Raji (cell line): ENCODE data around the gene GSK3A.

Source experiments
- POLR2A ChIP-seq: IDR thresholded peaks from 2 replicates; pipeline ENCODE4 v1.6.1; 2011; ENCODE audit warnings: low read depth, low read length, control low read depth; ENCODE audit not compliant: insufficient read depth

The GSK3A gene

DNA sequence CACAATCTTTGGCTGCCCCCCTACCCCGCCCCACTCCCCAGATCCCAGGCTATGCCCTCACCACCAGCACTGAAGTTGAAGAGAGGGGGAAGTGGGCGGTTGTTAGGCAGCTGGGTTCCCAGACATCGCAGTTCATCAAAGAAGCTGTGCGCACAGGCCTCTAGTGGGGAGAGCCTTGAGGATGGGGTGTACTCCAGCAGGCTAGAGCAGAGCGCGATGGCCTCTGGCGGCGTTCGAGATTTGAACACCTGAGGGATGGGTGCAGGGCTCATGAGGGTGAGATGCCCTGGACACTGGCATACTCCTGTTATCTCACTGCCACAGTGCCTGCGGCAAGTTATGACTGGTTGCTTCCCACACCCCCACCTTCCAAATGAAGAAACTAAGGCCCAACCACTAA lies 10.0 kb downstream of the GSK3A start:
- TF ChIP-seq POLR2A: no peak

DNA sequence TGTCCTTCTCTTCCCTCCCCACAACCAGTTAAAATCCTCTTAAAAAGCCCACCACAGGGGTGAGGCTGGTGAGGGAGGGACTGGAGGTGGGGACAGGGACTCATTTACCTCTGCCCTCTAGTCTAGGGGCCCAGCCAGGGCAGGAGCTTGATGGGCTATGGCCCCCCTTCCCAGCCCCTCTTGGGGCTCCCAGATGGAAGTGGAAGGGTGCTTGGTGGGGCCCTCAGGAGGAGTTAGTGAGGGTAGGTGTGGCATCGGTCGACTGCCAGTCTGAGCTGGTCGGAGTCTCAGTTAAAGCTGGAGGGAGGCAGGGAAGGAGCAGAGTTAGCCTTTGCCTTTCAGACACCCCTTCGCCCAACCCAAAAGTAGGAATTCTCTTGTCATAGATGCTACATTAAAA lies 11.8 kb downstream of the GSK3A start:
- no peak for TF ChIP-seq POLR2A

DNA sequence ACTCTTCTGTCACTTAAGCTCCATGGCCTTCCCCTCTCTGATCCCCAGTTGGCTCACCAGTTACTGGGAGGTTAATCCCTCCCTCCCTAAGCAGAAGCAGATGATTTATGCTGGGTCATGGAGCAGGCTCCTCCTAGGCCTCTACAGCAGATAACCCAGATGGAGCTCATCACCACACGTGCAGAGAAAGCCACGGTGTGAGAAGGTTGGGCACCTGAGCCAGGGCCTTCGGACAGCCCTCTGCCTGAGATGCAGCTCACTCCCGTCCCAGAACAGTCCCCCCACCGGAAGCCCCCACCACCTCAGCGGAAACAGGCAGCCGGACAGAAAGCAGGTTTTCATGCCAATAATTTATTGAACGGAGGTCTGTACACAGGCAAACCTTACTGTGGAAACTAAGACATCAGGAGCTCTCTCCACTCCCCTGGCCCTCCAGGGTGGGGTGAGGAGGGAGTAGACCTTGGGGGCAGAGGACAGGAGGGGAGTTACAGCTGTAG lies 12.5 kb downstream of the GSK3A start:
- TF ChIP-seq POLR2A: no peak

DNA sequence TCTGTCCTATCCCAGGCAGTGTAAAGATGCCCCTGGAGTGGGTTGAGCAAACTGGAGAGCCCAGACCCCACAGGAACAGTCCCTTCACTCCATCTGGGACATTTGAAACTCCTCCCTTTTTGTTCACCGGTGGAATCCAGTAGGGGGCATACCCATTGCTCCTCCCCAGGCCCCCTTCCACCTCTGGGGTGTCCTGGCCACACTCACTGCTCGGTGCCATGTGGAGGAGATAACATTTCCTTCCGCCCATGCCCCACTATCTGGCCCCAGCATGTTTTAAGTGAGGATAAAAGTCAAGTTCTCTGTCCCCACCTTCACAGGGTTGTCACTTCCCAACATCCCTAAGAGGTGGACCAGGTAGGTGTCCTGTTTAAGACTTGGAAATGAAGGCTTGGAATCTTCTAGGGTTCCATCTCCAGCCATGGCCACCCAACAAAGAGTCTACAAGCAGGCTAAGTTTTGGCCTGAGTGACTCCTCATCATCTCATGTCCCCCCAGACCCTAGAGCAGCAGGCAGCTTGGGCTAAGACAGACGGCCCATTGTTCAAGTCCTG lies 13.0 kb downstream of the GSK3A start:
- TF ChIP-seq POLR2A: no peak

DNA sequence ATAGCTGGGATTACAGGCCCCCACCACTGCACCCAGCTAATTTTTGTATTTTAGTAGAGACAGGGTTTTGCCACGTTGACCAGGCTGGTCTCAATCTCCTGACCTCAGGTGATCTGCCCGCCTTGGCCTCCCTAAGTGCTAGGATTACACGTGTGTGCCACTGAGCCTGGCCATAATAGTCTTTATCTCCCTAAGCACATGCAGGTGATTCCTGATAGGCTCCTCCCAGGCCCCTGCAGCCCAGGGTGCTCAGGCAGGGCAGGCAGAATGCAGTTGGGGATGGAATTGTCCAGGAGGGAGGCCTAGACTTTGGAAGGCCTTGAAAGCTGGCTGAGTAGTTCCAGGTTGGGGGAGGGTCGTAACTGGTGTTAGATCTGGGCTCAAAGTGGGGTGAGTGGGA lies 13.8 kb downstream of the GSK3A start:
- TF ChIP-seq POLR2A: no peak

DNA sequence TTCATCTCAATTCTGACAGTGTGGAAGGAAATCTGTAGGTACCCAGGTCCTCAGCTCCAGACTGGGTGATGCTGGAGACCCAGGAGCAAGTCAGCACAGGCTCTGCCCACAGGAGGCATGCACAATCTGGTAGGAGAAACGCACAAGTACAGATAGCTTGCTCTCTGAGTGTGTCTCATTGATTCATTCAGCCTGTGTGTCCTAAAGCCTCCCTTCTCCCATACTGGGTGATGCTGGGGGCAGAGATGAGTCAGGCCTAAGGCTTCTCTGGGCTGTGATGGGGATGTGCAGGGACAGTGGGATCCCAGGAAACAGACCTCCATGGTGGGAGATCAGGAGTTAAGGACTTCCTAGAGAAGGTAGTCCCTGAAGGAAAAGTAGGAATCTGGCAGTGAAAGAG lies 15.5 kb downstream of the GSK3A start:
- TF ChIP-seq POLR2A: no peak

DNA sequence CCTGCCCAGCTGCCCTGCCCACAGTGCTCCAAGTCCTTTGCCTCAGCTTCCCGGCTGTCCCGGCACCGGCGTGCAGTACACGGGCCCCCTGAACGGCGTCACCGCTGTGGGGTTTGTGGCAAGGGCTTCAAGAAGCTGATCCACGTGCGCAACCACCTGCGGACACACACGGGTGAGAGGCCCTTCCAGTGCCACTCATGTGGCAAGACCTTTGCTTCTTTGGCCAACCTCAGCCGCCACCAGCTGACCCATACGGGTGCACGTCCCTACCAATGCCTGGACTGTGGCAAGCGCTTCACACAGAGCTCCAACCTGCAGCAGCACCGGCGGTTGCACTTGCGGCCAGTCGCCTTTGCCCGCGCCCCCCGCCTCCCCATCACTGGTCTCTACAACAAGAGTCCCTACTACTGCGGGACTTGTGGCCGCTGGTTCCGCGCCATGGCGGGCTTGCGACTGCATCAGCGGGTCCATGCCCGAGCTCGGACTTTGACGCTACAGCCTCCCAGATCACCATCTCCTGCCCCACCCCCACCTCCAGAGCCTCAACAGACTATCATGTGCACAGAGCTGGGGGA lies 16.6 kb downstream of the GSK3A start:
- TF ChIP-seq POLR2A: no peak

DNA sequence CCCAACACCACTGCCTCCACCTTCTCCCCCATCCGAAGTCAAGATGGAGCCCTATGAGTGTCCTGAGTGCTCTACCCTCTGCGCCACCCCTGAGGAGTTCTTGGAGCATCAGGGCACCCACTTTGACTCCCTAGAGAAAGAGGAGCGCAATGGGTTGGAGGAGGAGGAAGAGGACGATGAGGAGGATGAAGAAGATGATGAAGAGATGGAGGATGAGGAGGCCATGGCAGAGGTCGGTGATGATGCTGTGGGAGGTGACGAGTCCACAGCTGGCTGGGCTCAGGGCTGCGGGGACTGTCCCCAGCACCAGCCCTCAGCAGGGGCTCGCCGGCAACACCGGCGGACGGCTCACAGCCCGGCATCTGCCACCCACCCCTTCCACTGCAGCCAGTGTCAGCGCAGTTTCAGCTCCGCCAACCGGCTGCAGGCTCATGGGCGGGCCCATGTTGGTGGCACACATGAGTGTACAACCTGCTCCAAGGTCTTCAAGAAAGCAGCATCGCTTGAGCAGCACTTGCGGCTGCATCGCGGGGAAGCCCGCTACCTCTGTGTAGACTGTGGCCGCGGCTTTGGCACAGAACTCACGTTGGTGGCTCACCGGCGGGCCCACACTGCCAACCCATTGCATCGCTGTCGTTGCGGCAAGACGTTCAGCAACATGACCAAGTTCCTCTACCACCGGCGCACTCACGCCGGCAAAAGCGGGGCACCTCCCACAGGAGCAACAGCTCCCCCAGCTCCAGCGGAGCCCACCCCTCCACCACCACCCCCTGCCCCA lies 17.3 kb downstream of the GSK3A start:
- TF ChIP-seq POLR2A: no peak

DNA sequence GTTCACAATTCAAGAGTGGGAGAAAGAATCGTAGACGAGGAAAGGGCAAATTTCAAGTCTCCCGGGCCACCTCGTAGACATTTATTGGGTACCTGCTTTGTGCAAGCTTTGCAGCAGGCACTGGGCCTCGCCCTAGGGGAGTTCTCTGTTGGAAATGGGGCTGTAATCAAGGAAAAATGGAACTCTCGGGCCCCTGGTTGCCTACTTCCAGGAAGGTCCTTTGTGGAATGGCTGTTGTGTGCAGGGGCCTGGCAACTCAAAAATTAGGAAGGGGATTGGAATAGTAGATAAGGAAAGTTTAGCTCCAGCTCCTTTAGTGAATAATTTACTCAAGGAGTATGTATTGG lies 21.7 kb downstream of the GSK3A start:
- no peak for TF ChIP-seq POLR2A

DNA sequence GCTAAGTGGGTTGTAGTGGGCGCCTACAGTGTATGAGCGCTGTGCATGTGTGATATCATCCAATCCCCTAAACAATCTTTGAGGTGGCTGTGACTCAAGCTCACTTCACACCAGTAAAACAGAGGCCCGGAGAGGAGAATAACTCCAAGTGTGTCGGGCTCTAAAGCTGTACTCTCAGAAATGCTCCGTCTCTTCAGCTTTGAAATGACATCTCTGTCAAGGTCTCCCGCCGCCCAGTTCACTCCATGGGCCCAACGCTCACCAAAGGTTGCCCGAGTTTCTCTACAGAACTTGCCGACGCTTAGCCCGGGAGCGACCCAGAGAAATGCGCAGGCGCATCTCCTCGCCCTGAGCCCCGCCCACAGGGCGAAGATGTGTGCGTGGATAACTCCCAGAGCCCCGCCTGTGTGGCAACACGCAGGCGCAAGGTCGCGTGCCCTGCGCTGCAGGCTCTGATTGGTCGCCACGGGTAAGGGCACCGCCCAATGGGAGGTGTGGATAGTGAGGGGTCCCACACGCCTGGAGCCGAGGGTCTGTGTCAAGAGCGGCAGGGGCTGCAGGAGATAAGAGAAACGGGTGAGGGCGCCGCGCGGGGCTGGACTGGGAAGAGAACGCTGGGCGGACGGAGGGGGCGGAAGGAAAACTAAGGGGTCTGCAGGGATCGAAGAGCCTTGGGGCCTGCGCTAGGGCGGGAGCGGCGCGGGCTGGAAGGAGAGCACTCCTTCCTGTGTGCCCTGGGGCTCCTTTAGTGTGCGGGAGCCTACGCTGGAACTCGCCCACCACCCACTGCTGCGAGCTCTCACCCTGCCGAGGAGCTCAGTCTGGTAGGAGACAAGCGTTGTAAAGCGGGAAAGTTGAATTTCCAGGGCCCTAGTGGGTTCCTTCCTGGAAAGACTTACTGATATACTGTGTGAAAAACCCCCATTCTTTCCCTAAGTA lies 22.3 kb downstream of the GSK3A start, which contains the start of gene ZNF526:
ZNF526 (plus strand) TSS at position 501 of the 939 bp plus-strand sequence. CDS start 4,092 bp downstream, outside the sequence.
- peak; percentile 92 for TF ChIP-seq POLR2A

DNA sequence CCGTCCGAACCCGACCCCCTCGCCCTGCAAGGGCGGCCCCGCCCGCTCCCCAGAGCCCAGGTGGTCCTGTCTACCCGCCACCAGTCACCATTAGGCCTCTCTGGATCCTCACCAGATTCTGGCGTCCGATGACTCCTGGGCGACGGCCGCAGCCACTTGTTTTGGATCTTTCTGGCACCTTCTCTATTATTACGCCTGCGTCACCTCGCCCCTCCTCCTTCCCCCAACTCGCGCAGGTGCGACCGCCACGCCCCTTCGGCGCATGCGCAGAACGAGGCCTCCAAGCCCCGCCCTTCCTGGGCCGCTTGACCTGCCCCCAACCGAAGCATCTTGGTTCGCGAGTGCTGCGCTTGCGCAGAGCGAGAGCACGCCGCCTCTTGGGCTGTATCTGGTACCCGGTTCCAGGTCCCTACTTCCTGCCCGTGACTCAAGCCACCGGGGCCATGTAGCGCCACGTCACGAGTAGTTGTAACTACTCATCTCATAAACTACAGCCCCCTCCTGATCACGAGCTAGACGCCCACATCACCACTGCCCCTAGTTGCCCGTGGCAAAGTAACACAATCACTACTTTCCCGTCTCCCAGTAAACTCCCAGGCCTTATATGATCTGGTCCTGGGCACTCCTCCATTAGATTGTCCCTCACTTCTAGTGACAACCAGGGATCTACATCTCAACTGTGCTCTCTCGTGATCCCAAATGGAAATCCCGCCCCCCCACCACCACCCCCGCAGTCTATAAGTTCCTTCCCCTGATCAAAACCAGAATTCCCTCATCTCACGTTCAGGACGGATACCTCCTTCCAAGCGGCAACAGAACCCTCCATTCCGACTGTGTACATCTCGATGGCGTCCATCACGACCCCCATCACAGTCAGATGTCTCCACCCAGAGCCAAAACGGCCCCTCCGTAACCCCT lies 24.6 kb downstream of the GSK3A start, which contains the start of gene DEDD2:
DEDD2 (minus strand) TSS at position 158 of the 918 bp plus-strand sequence. CDS start 670 bp downstream, outside the sequence.
- TF ChIP-seq POLR2A: peak; percentile 92

DNA sequence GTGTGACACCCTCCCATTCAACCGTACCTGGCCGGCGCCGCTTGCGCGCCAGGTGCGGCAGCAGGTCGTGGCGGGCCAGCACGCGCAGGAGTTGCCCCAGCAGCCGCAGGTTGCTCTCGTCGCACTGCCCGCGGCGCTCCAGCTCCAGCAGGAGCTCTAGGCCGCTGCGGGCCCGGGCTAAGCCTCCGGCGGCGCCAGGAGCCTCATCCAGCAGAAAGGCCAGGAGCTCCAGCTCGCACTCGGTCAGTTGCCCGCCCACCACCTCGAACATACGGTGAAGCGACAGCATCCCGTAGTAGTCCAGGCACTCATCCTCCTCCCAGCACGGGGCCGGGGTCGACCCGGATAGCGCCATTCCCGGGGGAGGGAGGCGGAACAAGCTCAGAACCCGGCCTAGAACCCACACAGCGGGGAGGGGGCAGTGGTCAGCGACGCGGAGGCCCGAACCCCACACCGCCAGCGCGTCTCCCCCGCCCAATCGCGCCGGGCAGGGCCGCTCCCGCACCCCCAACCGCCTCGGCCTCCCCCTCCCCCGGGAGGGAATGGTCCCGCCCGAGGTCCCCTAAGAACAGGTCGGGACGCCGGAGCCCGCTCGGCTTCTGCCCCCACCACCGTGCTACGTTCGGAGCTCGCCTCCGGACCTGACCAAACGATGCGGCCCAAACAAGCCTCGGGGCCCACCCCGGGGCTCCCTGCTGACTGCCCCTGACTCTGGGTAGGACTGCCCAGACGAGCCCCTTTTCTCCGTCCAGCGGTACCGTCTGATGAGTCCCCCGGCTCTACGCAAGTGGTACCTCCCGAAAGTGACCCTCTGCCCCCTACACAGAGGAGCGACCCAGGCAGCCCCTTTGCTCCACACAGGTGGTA lies 25.5 kb downstream of the GSK3A start:
- no peak for TF ChIP-seq POLR2A
